SU-DHL-6 (cell line): Measurements from ENCODE around the gene PTAR1.

Experiments used
- H2AFZ ChIP-seq: fragments of 200-600 bp; sonication (generic); 2 replicates; pipeline ENCODE4 v1.6.1; 2014; ENCODE audit warnings: low read depth, mild to moderate bottlenecking, moderate library complexity, mixed read lengths, antibody characterized with exemption, low read length; ENCODE audit not compliant: severe bottlenecking
- H3F3A ChIP-seq: fragments of 200-600 bp; shearing (Covaris generic); 2 replicates; pipeline ENCODE4 v1.6.0; 2016; ENCODE audit warnings: antibody characterized with exemption, mild to moderate bottlenecking; ENCODE audit not compliant: insufficient read depth
- H3K27ac ChIP-seq: fragments of 200-600 bp; sonication (generic); 2 replicates; pipeline ENCODE4 v1.5.1; 2016; ENCODE audit warnings: low read depth, mild to moderate bottlenecking, low read length, moderate library complexity, mixed read lengths
- H3K27me3 ChIP-seq: fragments of 200-600 bp; sonication (generic), shearing (Covaris generic); 2 replicates; pipeline ENCODE4 v1.6.0; 2014; ENCODE audit warnings: mild to moderate bottlenecking, low read length
- H3K36me3 ChIP-seq: fragments of 200-600 bp; sonication (generic); 2 replicates; pipeline ENCODE4 v1.6.1; 2014; ENCODE audit warnings: mild to moderate bottlenecking, low read length, mixed read lengths
- H3K4me2 ChIP-seq: fragments of 300-600, 200-600 bp; shearing (Covaris generic), sonication (generic); 2 replicates; pipeline ENCODE4 v1.6.0; 2014; ENCODE audit warnings: low read length, low read depth, mild to moderate bottlenecking; ENCODE audit not compliant: poor library complexity, severe bottlenecking
- H3K4me3 ChIP-seq: fragments of 200-600 bp; sonication (generic); 2 replicates; pipeline ENCODE4 v1.5.1; 2014; ENCODE audit warnings: antibody characterized with exemption, low read length, mild to moderate bottlenecking, mixed read lengths; ENCODE audit not compliant: insufficient read depth, poor library complexity, severe bottlenecking
- H3K79me2 ChIP-seq: fragments of 200-600 bp; sonication (generic); 2 replicates; pipeline ENCODE4 v1.6.1; 2014; ENCODE audit warnings: mild to moderate bottlenecking, low read length, moderate library complexity; ENCODE audit not compliant: insufficient read depth
- H3K9ac ChIP-seq: fragments of 200-600 bp; sonication (generic); 2 replicates; pipeline ENCODE4 v1.7.0; 2014; ENCODE audit warnings: mild to moderate bottlenecking, low read length
- H3K9me2 ChIP-seq: fragments of 200-600 bp; sonication (generic); replicated peaks from 2 replicates; pipeline ENCODE4 v1.6.1; 2014; ENCODE audit warnings: low read length; ENCODE audit not compliant: insufficient read depth
- H3K9me3 ChIP-seq: fragments of 200-600 bp; sonication (generic); 2 replicates; pipeline ENCODE4 v1.6.1; 2014; ENCODE audit warnings: low read length, mixed read lengths; ENCODE audit not compliant: insufficient read depth
- H4K20me1 ChIP-seq: fragments of 200-600 bp; sonication (generic); 2 replicates; pipeline ENCODE4 v1.6.1; 2014; ENCODE audit warnings: low read depth, mild to moderate bottlenecking, antibody characterized with exemption, low read length, moderate library complexity, mixed read lengths
- EZH2phosphoT487 ChIP-seq: fragments of 200-600 bp; sonication (generic), shearing (Covaris generic); conservative IDR thresholded peaks from 2 replicates; pipeline ENCODE4 v1.6.1; 2018; ENCODE audit warnings: mild to moderate bottlenecking, antibody characterized with exemption, low read length, moderate library complexity, mixed read lengths
- TF ChIP-seq, protein P1 (sequence below): fragments of 200-600 bp; sonication (generic); IDR thresholded peaks from one replicate; pipeline ENCODE4 v1.5.1; 2017; ENCODE audit warnings: antibody characterized with exemption, mild to moderate bottlenecking, low read length, moderate library complexity; ENCODE audit not compliant: insufficient read depth, poor library complexity, severe bottlenecking

The PTAR1 gene

DNA sequence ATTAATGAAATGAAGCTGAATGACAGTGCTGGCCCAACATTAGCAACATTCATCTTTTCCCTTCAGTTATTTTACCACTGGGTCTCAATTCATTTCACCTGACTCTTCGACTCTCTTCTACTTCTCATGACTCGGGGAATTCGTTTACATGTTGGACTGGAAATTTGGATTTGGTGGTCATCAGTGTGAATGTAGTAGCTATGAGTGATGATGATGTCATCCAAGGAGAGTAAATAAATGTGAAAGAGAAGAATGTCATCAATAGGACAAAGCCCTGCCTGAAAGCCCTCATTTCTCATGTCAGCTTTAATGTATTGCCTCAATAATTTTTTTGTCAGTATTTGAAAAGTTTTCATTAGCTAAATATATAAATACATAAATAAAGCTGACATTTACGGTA is 38.9 kb upstream of the PTAR1 start:
- Histone ChIP-seq H3K9ac (no peak overlapping the region), H3K9me3 (no peaks in the 10 kb centered on the region), H4K20me1 (no peaks in the 10 kb centered on the region), H3K9me2 (no peaks in the 10 kb centered on the region), H3K4me2 (no peak overlapping the region), H2AFZ (no peak overlapping the region), H3K27ac (no peak overlapping the region), H3F3A (no peaks in the 10 kb centered on the region), H3K79me2 (no peaks in the 10 kb centered on the region), H3K36me3 (no peaks in the 10 kb centered on the region), H3K27me3 (no peaks in the 10 kb centered on the region), H3K4me3 (no peak overlapping the region)
- no peak for TF ChIP-seq EZH2phosphoT487
- TF ChIP-seq, protein P1, sequence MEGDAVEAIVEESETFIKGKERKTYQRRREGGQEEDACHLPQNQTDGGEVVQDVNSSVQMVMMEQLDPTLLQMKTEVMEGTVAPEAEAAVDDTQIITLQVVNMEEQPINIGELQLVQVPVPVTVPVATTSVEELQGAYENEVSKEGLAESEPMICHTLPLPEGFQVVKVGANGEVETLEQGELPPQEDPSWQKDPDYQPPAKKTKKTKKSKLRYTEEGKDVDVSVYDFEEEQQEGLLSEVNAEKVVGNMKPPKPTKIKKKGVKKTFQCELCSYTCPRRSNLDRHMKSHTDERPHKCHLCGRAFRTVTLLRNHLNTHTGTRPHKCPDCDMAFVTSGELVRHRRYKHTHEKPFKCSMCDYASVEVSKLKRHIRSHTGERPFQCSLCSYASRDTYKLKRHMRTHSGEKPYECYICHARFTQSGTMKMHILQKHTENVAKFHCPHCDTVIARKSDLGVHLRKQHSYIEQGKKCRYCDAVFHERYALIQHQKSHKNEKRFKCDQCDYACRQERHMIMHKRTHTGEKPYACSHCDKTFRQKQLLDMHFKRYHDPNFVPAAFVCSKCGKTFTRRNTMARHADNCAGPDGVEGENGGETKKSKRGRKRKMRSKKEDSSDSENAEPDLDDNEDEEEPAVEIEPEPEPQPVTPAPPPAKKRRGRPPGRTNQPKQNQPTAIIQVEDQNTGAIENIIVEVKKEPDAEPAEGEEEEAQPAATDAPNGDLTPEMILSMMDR, result no peak

DNA sequence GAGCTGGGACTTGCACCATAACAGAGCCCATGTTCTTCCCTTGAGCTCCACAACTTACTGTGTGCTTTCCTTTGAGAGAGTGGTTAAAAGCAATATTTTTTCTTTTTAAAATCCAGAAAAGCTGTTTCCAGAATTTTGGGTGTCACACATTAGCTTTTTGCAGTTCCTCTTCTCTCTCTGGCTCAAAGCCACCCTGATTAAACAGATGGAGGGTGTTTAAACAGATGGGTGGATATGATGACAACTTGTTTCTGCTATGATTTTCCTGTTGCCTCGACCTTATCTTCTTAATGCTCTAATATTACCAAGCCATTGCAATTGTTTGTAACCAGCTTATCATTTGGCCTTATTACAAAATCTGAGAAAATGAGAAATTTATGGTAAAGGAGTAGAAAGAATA is 37.9 kb upstream of the PTAR1 start:
- no peaks in the 10 kb centered on the region for H3F3A ChIP-seq
- no peaks in the 10 kb centered on the region for H3K9me3 ChIP-seq
- H3K36me3 ChIP-seq, result no peaks in the 10 kb centered on the region
- no peaks in the 10 kb centered on the region for H3K79me2 ChIP-seq
- H3K9me2 ChIP-seq, result no peaks in the 10 kb centered on the region
- H4K20me1 ChIP-seq, result no peaks in the 10 kb centered on the region
- no peak overlapping the region for H2AFZ ChIP-seq
- H3K27ac ChIP-seq, result no peak overlapping the region
- H3K9ac ChIP-seq, result no peak overlapping the region
- H3K27me3 ChIP-seq, result no peaks in the 10 kb centered on the region
- no peak overlapping the region for H3K4me2 ChIP-seq
- TF ChIP-seq, protein P1, result no peak
- TF ChIP-seq EZH2phosphoT487, result no peak
- no peak overlapping the region for H3K4me3 ChIP-seq

DNA sequence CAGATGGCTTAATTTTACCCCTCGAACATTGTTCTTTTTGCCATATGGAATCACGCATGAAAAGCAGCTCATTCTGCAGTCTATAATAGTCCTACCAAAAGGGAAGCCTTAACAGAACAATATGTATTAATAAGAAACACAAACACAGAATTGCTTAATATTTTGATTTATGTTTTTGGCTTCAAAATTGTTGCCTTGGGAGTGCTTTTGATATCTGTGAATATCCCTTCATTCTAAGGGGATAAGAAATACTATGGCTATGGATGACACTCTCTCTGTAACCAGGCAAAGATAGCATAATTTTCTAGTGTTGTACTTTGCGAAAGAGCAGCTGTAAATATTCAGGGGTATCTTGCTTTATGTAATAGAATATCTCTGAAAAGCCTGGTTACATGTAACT is 34.5 kb upstream of the PTAR1 start:
- Histone ChIP-seq H3F3A (no peaks in the 10 kb centered on the region), H3K9me3 (no peaks in the 10 kb centered on the region), H3K9me2 (no peaks in the 10 kb centered on the region), H4K20me1 (no peaks in the 10 kb centered on the region), H3K4me3 (no peak overlapping the region), H2AFZ (no peak overlapping the region), H3K4me2 (no peak overlapping the region), H3K27ac (no peak overlapping the region), H3K79me2 (no peaks in the 10 kb centered on the region), H3K9ac (no peak overlapping the region), H3K27me3 (no peaks in the 10 kb centered on the region), H3K36me3 (no peaks in the 10 kb centered on the region)
- TF ChIP-seq, protein P1, result no peak
- TF ChIP-seq EZH2phosphoT487, result no peak
